HCT116 (cell line): ENCODE data around the gene CAP2. TPM values are rescaled to one million over a fixed set of nuclear protein-coding genes. Genes with fewer than 3 reads are reported as not detected.

Source experiments
- ATAC-seq: fragments of 200-7000 bp; cut with Tn5 transposase; 2 replicates; pipeline ENCODE4 v1.9.1; 2020; ENCODE audit warnings: mild to moderate bottlenecking, moderate library complexity
- BruUV-seq: library from RNA; stranded (reverse); fragments of 400-500 nt; replicated peaks from 2 replicates; lab custom pipeline; 2021; lab: Mats Ljungman, UMichigan
- CTCF ChIA-PET: fragments of 300-600 bp; sonication (Branson Sonifier 250); formaldehyde crosslinking; loops from one replicate; lab custom pipeline; 2021; ENCODE audit warnings: antibody characterized with exemption; lab: Charles Lee
- POLR2A ChIA-PET: fragments of 300-600, 350-600 bp; sonication (Branson Sonifier 250); formaldehyde crosslinking; loops from one replicate; lab custom pipeline; 2021; ENCODE audit warnings: antibody characterized with exemption; lab: Charles Lee
- RAD21 ChIA-PET, 2 experiments: fragments of 300-600 bp; sonication (Branson Sonifier 250); formaldehyde crosslinking; loops; one replicate each; lab custom pipeline; 2023; ENCODE audit warnings: low total read pairs in 2 of 2; ENCODE audit not compliant: uncharacterized antibody in 2 of 2, unreplicated experiment in 2 of 2, low non-redundant PET in 1 of 2; lab: Charles Lee
- DNase-seq: peaks from one replicate; pipeline ENCODE4 v3.0.0-alpha.2; 2010; ENCODE audit warnings: low read depth, low spot score
- H2AFZ ChIP-seq: fragments of 200-600 bp; shearing (Covaris generic), sonication (generic); 2 replicates; pipeline ENCODE4 v1.6.1; 2017; ENCODE audit warnings: low read depth, mixed run types, mixed read lengths, antibody characterized with exemption, low read length; ENCODE audit not compliant: poor library complexity, severe bottlenecking
- H3K27ac ChIP-seq: 2 replicates; pipeline ENCODE4 v1.5.1; 2012; ENCODE audit warnings: low read depth, low read length
- H3K27me3 ChIP-seq: fragments of 200-600 bp; sonication (generic); 2 replicates; pipeline ENCODE4 v1.6.1; 2016; ENCODE audit warnings: mixed run types, low read length, mixed read lengths; ENCODE audit not compliant: insufficient read depth
- H3K36me3 ChIP-seq, 2 experiments: fragments of 200-500 bp in 1 of 2; fragments of 200-600 bp in 1 of 2; sonication (Bioruptor generic) in 1 of 2; sonication (generic) in 1 of 2; 2 replicates each; pipeline versions ENCODE4 v1.5.1 to v1.6.1; 2014 to 2016; ENCODE audit warnings: low read length in 2 of 2, inconsistent platforms in 1 of 2, mixed read lengths in 1 of 2, mixed run types in 1 of 2; ENCODE audit not compliant: insufficient read depth in 2 of 2, control insufficient read depth in 1 of 2
- H3K4me1 ChIP-seq, 2 experiments: fragments of 200-600 bp in 1 of 2; sonication (generic) in 1 of 2; 2 replicates each; pipeline versions ENCODE4 v1.5.1 to v1.6.1; 2012 to 2017; ENCODE audit warnings: low read length in 2 of 2, inconsistent platforms in 1 of 2, mild to moderate bottlenecking in 1 of 2, mixed read lengths in 1 of 2, mixed run types in 1 of 2, moderate library complexity in 1 of 2; ENCODE audit not compliant: insufficient read depth in 2 of 2, control insufficient read depth in 1 of 2
- H3K4me2 ChIP-seq: fragments of 200-600 bp; sonication (generic); 2 replicates; pipeline ENCODE4 v1.6.1; 2017; ENCODE audit warnings: mixed run types, low read length, mixed read lengths
- H3K4me3 ChIP-seq, 2 experiments: fragments of 200-600 bp in 1 of 2; sonication (generic) in 1 of 2; replicated peaks in 1 of 2; 2 replicates each; pipeline ENCODE4 v1.5.1; 2011 to 2016; ENCODE audit warnings: low read length in 2 of 2, control low read depth in 1 of 2, low read depth in 1 of 2, mild to moderate bottlenecking in 1 of 2, mixed read lengths in 1 of 2, mixed run types in 1 of 2
- H3K79me2 ChIP-seq: fragments of 200-600 bp; sonication (generic); 2 replicates; pipeline ENCODE4 v1.6.1; 2017; ENCODE audit warnings: mild to moderate bottlenecking, mixed run types, low read length, moderate library complexity, mixed read lengths; ENCODE audit not compliant: insufficient read depth
- H3K9ac ChIP-seq: fragments of 200-600 bp; sonication (generic); 2 replicates; pipeline ENCODE4 v1.6.1; 2016; ENCODE audit warnings: low read length, mixed read lengths
- H3K9me2 ChIP-seq: fragments of 200-600 bp; sonication (generic), shearing (Covaris generic); 2 replicates; pipeline ENCODE4 v1.6.1; 2017; ENCODE audit warnings: mixed run types, mild to moderate bottlenecking, moderate library complexity; ENCODE audit not compliant: insufficient read depth
- H3K9me3 ChIP-seq, 2 experiments: fragments of 200-500 bp in 1 of 2; fragments of 200-600 bp in 1 of 2; sonication (Bioruptor generic) in 1 of 2; sonication (generic) in 1 of 2; 2 replicates each; pipeline ENCODE4 v1.6.1; 2014 to 2017; ENCODE audit warnings: low read length in 2 of 2, mixed read lengths in 2 of 2, inconsistent platforms in 1 of 2, low read depth in 1 of 2, mild to moderate bottlenecking in 1 of 2, mixed run types in 1 of 2, moderate library complexity in 1 of 2; ENCODE audit not compliant: control insufficient read depth in 1 of 2, insufficient read depth in 1 of 2
- H4K20me1 ChIP-seq: fragments of 200-600 bp; sonication (generic), shearing (Covaris generic); 2 replicates; pipeline ENCODE4 v1.6.1; 2017; ENCODE audit warnings: mixed run types, mild to moderate bottlenecking, moderate library complexity; ENCODE audit not compliant: insufficient read depth
- ELF1 ChIP-seq: IDR thresholded peaks from 2 replicates; pipeline ENCODE4 v1.6.1; 2012; ENCODE audit warnings: low read depth, borderline replicate concordance
- FOSL1 ChIP-seq: IDR thresholded peaks from 2 replicates; pipeline ENCODE4 v1.6.1; 2012; ENCODE audit warnings: low read depth
- JUND ChIP-seq: IDR thresholded peaks from 2 replicates; pipeline ENCODE4 v1.6.1; 2012
- SP1 ChIP-seq: IDR thresholded peaks from 2 replicates; pipeline ENCODE4 v1.6.1; 2012; ENCODE audit warnings: low read depth
- SRF ChIP-seq: IDR thresholded peaks from 2 replicates; pipeline ENCODE4 v1.6.1; 2012; ENCODE audit warnings: low read depth
- TCF7L2 ChIP-seq: IDR thresholded peaks from 2 replicates; pipeline ENCODE4 v1.7.0; 2011; ENCODE audit warnings: borderline replicate concordance, inconsistent platforms; ENCODE audit not compliant: insufficient read depth, insufficient read length; ENCODE audit errors: extremely low read depth
- intact Hi-C: fragments of 100-400 bp; cut with micrococcal nuclease; formaldehyde crosslinking; loops from 2 replicates; pipeline ENCODE4 v1.10.0; 2022
- total RNA-seq: library from RNA; stranded (reverse); gene quantifications from one replicate; pipeline ENCODE4 v1.2.1, GENCODE V29; 2021; ENCODE audit not compliant: unreplicated experiment
- TF ChIP-seq, protein P1 (sequence below): IDR thresholded peaks from 2 replicates; pipeline ENCODE4 v1.6.1; 2012; ENCODE audit warnings: low read depth
- TF ChIP-seq, protein P2 (sequence below): IDR thresholded peaks from 2 replicates; pipeline ENCODE4 v1.6.1; 2012
- TF ChIP-seq, protein P3 (sequence below): IDR thresholded peaks from 2 replicates; pipeline ENCODE4 v1.6.1; 2011; ENCODE audit warnings: mild to moderate bottlenecking, low read length, moderate library complexity; ENCODE audit not compliant: insufficient replicate concordance; ENCODE audit errors: extremely low read depth

CAP2 gene
- total RNA-seq, 1 experiment from 2014 or later = 3.8 TPM

DNA sequence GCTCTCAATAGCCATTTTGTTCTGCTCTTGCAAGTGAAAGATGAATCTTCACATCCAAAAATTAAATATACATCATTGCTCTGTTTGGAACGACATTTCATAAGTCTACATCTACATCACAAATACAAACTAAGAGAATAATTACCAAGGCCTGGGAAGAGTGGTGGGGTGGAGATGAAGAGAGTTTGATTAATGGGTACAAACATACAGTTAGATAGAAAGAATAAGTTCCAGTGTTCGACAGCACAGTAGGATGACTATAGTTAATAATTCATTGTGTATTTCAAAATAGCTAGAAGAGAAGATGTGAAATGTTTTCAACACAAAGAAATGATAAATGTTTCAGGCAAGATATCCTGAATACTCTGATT lies 38.0 kb upstream of the CAP2 start:
- Histone ChIP-seq H3K9me2 (no peaks in the 10 kb centered on the region), H3K4me2 (peak overlapping the region; percentile 70), H2AFZ (peak overlapping the region; percentile 68), H3K9me3 (no peaks in the 10 kb centered on the region), H3K27ac (no peak overlapping the region), H3K4me3 (0 out of 4 replicates have a peak overlapping the region, but pooled peaks of 1 of the 2 experiments have one; percentile 35), H3K79me2 (no peaks in the 10 kb centered on the region), H3K36me3 (no peaks in the 10 kb centered on the region), H3K9ac (no peak overlapping the region), H3K4me1 (peaks cover 28 to 52% of the 10 kb centered on the region in 2 experiments), H4K20me1 (no peaks in the 10 kb centered on the region), H3K27me3 (no peaks in the 10 kb centered on the region)
- no TSS peak for BruUV-seq
- TF ChIP-seq, protein P1, sequence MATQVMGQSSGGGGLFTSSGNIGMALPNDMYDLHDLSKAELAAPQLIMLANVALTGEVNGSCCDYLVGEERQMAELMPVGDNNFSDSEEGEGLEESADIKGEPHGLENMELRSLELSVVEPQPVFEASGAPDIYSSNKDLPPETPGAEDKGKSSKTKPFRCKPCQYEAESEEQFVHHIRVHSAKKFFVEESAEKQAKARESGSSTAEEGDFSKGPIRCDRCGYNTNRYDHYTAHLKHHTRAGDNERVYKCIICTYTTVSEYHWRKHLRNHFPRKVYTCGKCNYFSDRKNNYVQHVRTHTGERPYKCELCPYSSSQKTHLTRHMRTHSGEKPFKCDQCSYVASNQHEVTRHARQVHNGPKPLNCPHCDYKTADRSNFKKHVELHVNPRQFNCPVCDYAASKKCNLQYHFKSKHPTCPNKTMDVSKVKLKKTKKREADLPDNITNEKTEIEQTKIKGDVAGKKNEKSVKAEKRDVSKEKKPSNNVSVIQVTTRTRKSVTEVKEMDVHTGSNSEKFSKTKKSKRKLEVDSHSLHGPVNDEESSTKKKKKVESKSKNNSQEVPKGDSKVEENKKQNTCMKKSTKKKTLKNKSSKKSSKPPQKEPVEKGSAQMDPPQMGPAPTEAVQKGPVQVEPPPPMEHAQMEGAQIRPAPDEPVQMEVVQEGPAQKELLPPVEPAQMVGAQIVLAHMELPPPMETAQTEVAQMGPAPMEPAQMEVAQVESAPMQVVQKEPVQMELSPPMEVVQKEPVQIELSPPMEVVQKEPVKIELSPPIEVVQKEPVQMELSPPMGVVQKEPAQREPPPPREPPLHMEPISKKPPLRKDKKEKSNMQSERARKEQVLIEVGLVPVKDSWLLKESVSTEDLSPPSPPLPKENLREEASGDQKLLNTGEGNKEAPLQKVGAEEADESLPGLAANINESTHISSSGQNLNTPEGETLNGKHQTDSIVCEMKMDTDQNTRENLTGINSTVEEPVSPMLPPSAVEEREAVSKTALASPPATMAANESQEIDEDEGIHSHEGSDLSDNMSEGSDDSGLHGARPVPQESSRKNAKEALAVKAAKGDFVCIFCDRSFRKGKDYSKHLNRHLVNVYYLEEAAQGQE = no peak
- TF ChIP-seq JUND (no peak), FOSL1 (no peak), TCF7L2 (no peak), SRF (no peak), SP1 (no peak), ELF1 (no peak)
- TF ChIP-seq, protein P2, sequence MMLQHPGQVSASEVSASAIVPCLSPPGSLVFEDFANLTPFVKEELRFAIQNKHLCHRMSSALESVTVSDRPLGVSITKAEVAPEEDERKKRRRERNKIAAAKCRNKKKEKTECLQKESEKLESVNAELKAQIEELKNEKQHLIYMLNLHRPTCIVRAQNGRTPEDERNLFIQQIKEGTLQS = no peak
- TF ChIP-seq, protein P3, sequence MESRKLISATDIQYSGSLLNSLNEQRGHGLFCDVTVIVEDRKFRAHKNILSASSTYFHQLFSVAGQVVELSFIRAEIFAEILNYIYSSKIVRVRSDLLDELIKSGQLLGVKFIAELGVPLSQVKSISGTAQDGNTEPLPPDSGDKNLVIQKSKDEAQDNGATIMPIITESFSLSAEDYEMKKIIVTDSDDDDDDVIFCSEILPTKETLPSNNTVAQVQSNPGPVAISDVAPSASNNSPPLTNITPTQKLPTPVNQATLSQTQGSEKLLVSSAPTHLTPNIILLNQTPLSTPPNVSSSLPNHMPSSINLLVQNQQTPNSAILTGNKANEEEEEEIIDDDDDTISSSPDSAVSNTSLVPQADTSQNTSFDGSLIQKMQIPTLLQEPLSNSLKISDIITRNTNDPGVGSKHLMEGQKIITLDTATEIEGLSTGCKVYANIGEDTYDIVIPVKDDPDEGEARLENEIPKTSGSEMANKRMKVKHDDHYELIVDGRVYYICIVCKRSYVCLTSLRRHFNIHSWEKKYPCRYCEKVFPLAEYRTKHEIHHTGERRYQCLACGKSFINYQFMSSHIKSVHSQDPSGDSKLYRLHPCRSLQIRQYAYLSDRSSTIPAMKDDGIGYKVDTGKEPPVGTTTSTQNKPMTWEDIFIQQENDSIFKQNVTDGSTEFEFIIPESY = no peak
- RAD21 ChIA-PET = no interaction called here
- intact Hi-C loops = no loop called here
- DNase-seq (no peak), ATAC-seq (peak; percentile 2; the same call in 1 of the 2 replicates)
- CTCF ChIA-PET = no interaction called here
- POLR2A ChIA-PET = no interaction called here
